Subcutaneous abdominal adipose tissue (tissue), 5 donors: ENCODE data around the gene LRRC2.

ENCODE experiments used
- H3K27ac ChIP-seq: one replicate; pipeline ENCODE4 v1.7.0; 2013; ENCODE audit warnings: low read depth, mild to moderate bottlenecking, inconsistent platforms, low read length, moderate library complexity
- H3K27me3 ChIP-seq, 5 donors: one replicate each; pipeline ENCODE4 v1.7.0; 2013; ENCODE audit warnings: low read length in 5 of 5, inconsistent platforms in 1 of 5; ENCODE audit not compliant: control insufficient read depth in 5 of 5, insufficient read depth in 4 of 5
- H3K36me3 ChIP-seq, 5 donors: one replicate each; pipeline ENCODE4 v1.7.0; 2013; ENCODE audit warnings: low read length in 5 of 5; ENCODE audit not compliant: control insufficient read depth in 5 of 5, insufficient read depth in 5 of 5
- H3K4me1 ChIP-seq, 5 donors: one replicate each; pipeline ENCODE4 v1.7.0; 2013; ENCODE audit warnings: low read length in 5 of 5, mild to moderate bottlenecking in 3 of 5, moderate library complexity in 1 of 5; ENCODE audit not compliant: control insufficient read depth in 5 of 5, insufficient read depth in 5 of 5
- H3K4me3 ChIP-seq, 5 donors: one replicate each; pipeline ENCODE4 v1.7.0; 2013; ENCODE audit warnings: low read length in 5 of 5, low read depth in 1 of 5
- H3K9ac ChIP-seq, 5 donors: one replicate each; pipeline ENCODE4 v1.7.0; 2013; ENCODE audit warnings: low read length in 5 of 5, mild to moderate bottlenecking in 4 of 5, moderate library complexity in 3 of 5
- H3K9me3 ChIP-seq, 5 donors: one replicate each; pipeline ENCODE4 v1.7.0; 2013; ENCODE audit warnings: low read length in 5 of 5; ENCODE audit not compliant: control insufficient read depth in 5 of 5
- donor health status: healthy.
- donor health status: healthy.
- donor health status: healthy.
- donor health status: healthy.
- donor health status: healthy.

Gene LRRC2

GRCh38 chr3:46574243-46574646 lies 8.1 kb upstream of the LRRC2 start:
- Histone ChIP-seq H3K36me3 (no peaks in the 10 kb centered on the region), H3K27me3 (peaks cover 0 to 8% (median 5%) of the 10 kb centered on the region in 5 donors), H3K9ac (no peak overlapping the region), H3K27ac (no peak overlapping the region), H3K9me3 (peaks cover 0 to 3% (median 0%) of the 10 kb centered on the region in 5 donors), H3K4me3 (no peak overlapping the region), H3K4me1 (peaks cover 0 to 7% (median 4%) of the 10 kb centered on the region in 5 donors)

- Histone ChIP-seq H3K9me3 (peaks cover 0 to 4% (median 0%) of the 10 kb centered on the region in 5 donors), H3K9ac (no peak overlapping the region), H3K4me3 (no peak overlapping the region), H3K4me1 (peaks cover 0 to 4% (median 2%) of the 10 kb centered on the region in 5 donors), H3K27me3 (peaks cover 0 to 8% (median 5%) of the 10 kb centered on the region in 5 donors), H3K27ac (no peak overlapping the region), H3K36me3 (no peaks in the 10 kb centered on the region)
Observed at GRCh38 chr3:46573701-46574100, 7.6 kb upstream of the LRRC2 start.

GRCh38 chr3:46571684-46572083 lies 5.6 kb upstream of the LRRC2 start:
- Histone ChIP-seq H3K27me3 (peaks cover 0 to 6% (median 2%) of the 10 kb centered on the region in 5 donors), H3K9me3 (peaks cover 0 to 4% (median 0%) of the 10 kb centered on the region in 5 donors), H3K36me3 (no peaks in the 10 kb centered on the region), H3K4me3 (no peak overlapping the region), H3K27ac (no peak overlapping the region), H3K9ac (no peak overlapping the region), H3K4me1 (peaks cover 0 to under 1% (median under 1%) of the 10 kb centered on the region in 5 donors)

- Histone ChIP-seq H3K9ac (peak overlapping the region in 4 of 5 donors; percentile 2 to 75 (median 72)), H3K36me3 (no peaks in the 10 kb centered on the region), H3K4me1 (peaks cover 5 to 19% (median 16%) of the 10 kb centered on the region in 5 donors), H3K9me3 (peaks cover 0 to 10% (median 3%) of the 10 kb centered on the region in 5 donors), H3K4me3 (peak overlapping the region; percentile 65 to 79 (median 76)), H3K27me3 (peaks cover 0 to 14% (median 6%) of the 10 kb centered on the region in 5 donors), H3K27ac (peak overlapping the region; percentile 30)
Observed at GRCh38 chr3:46565607-46566039, 479 bp downstream of the LRRC2 start.

GRCh38 chr3:46565077-46565476 lies 1.0 kb downstream of the LRRC2 start:
- Histone ChIP-seq H3K36me3 (no peaks in the 10 kb centered on the region), H3K27ac (peak overlapping the region; percentile 30), H3K4me3 (peak overlapping the region in 3 of 5 donors; percentile 67 to 79 (median 76)), H3K9ac (peak overlapping the region in 2 of 5 donors; percentile 51 to 75), H3K27me3 (peaks cover 0 to 14% (median 6%) of the 10 kb centered on the region in 5 donors), H3K4me1 (peaks cover 5 to 19% (median 16%) of the 10 kb centered on the region in 5 donors), H3K9me3 (peaks cover 0 to 10% (median 3%) of the 10 kb centered on the region in 5 donors)

- Histone ChIP-seq H3K27me3 (peaks cover 0 to 14% (median 6%) of the 10 kb centered on the region in 5 donors), H3K4me1 (peaks cover 5 to 19% (median 16%) of the 10 kb centered on the region in 5 donors), H3K9me3 (peaks cover 0 to 8% (median 3%) of the 10 kb centered on the region in 5 donors), H3K9ac (no peak overlapping the region), H3K36me3 (no peaks in the 10 kb centered on the region), H3K4me3 (peak overlapping the region in 1 of 5 donors; percentile 76), H3K27ac (no peak overlapping the region)
Observed at GRCh38 chr3:46564190-46565021, 1.7 kb downstream of the LRRC2 start.

GRCh38 chr3:46561951-46562350 lies 4.2 kb downstream of the LRRC2 start:
- Histone ChIP-seq H3K4me1 (peaks cover 5 to 26% (median 24%) of the 10 kb centered on the region in 5 donors), H3K27ac (no peak overlapping the region), H3K9ac (no peak overlapping the region)

GRCh38 chr3:46561511-46561910 lies 4.6 kb downstream of the LRRC2 start:
- H3K27me3 ChIP-seq: peaks cover 0 to 14% (median 6%) of the 10 kb centered on the region in 5 donors
- H3K4me3 ChIP-seq: no peak overlapping the region
- no peak overlapping the region for H3K9ac ChIP-seq
- peaks cover 4 to 25% (median 22%) of the 10 kb centered on the region in 5 donors for H3K4me1 ChIP-seq
- no peak overlapping the region for H3K27ac ChIP-seq
- H3K9me3 ChIP-seq: peaks cover 0 to 6% (median 3%) of the 10 kb centered on the region in 5 donors
- H3K36me3 ChIP-seq: no peaks in the 10 kb centered on the region

More at GRCh38 chr3:46561951-46562350, 4.2 kb downstream of the LRRC2 start:
- Histone ChIP-seq H3K36me3 (no peaks in the 10 kb centered on the region), H3K27me3 (peaks cover 0 to 14% (median 6%) of the 10 kb centered on the region in 5 donors), H3K9me3 (peaks cover 0 to 6% (median 3%) of the 10 kb centered on the region in 5 donors), H3K4me3 (no peak overlapping the region)

- H3K36me3 ChIP-seq: no peaks in the 10 kb centered on the region
- H3K9me3 ChIP-seq: peaks cover 0 to 6% (median 3%) of the 10 kb centered on the region in 5 donors
- H3K9ac ChIP-seq: no peak overlapping the region
- H3K27me3 ChIP-seq: no peaks in the 10 kb centered on the region
- H3K4me3 ChIP-seq: peak overlapping the region in 1 of 5 donors; percentile 65
- H3K4me1 ChIP-seq: peaks cover 0 to 11% (median 5%) of the 10 kb centered on the region in 5 donors
- no peak overlapping the region for H3K27ac ChIP-seq
Observed at GRCh38 chr3:46559091-46559704, 6.9 kb downstream of the LRRC2 start.
